IMR-90 (cell line): ENCODE results near the gene INSR. TPM values are rescaled to one million over a fixed set of nuclear protein-coding genes. Genes with fewer than 3 reads are reported as not detected.

ENCODE experiments used
- ATAC-seq: fragments of 200-7000 bp; cut with Tn5 transposase; 2 replicates; pipeline ENCODE4 v1.9.1; 2020; ENCODE audit warnings: low read depth, mild to moderate bottlenecking, moderate library complexity
- BruUV-seq: library from RNA; stranded (reverse); fragments of 400-500 nt; replicated peaks from 2 replicates; lab custom pipeline; 2021; lab: Mats Ljungman, UMichigan
- CTCF ChIA-PET: fragments of 300-600 bp; formaldehyde crosslinking; extraction: SDS; loops from one replicate; lab custom pipeline; 2021; ENCODE audit warnings: antibody characterized with exemption; lab: Yijun Ruan, JAX
- POLR2A ChIA-PET: fragments of 300-600 bp; sonication (Branson Sonifier 250); formaldehyde crosslinking; loops from one replicate; lab custom pipeline; 2022; ENCODE audit warnings: antibody characterized with exemption; ENCODE audit not compliant: unreplicated experiment; lab: Charles Lee
- DNase-seq: peaks from one replicate; pipeline ENCODE4 v3.0.0; 2013
- H2AFZ ChIP-seq: replicated peaks from 2 replicates; pipeline ENCODE3; 2013; ENCODE audit warnings: low read length, mild to moderate bottlenecking; ENCODE audit not compliant: poor library complexity
- H2AK5ac ChIP-seq: 2 replicates; pipeline ENCODE4 v1.6.1; 2013; ENCODE audit warnings: low read depth, low read length, inconsistent platforms
- H2AK9ac ChIP-seq: replicated peaks from 2 replicates; pipeline ENCODE3; 2013; ENCODE audit warnings: mild to moderate bottlenecking, low read depth, low read length, moderate library complexity; ENCODE audit not compliant: poor library complexity
- H2BK120ac ChIP-seq: 2 replicates; pipeline ENCODE4 v1.6.1; 2013; ENCODE audit warnings: low read depth, low read length, inconsistent platforms
- H2BK15ac ChIP-seq: 3 replicates; pipeline ENCODE4 v1.6.1; 2013; ENCODE audit warnings: low read depth, low read length, inconsistent platforms
- H2BK20ac ChIP-seq: 2 replicates; pipeline ENCODE4 v1.6.1; 2013; ENCODE audit warnings: low read depth, mild to moderate bottlenecking, inconsistent platforms, low read length, moderate library complexity
- H2BK5ac ChIP-seq: 2 replicates; pipeline ENCODE4 v1.6.1; 2013; ENCODE audit warnings: mild to moderate bottlenecking, low read depth, low read length, inconsistent platforms; ENCODE audit not compliant: poor library complexity, severe bottlenecking
- H3K14ac ChIP-seq: replicated peaks from 2 replicates; pipeline ENCODE4 v1.6.1; 2013; ENCODE audit warnings: low read depth, low read length, inconsistent platforms
- H3K18ac ChIP-seq: 2 replicates; pipeline ENCODE4 v1.6.1; 2013; ENCODE audit warnings: low read depth, low read length, control low read depth
- H3K23ac ChIP-seq: 2 replicates; pipeline ENCODE4 v1.6.1; 2013; ENCODE audit warnings: low read depth, low read length, inconsistent platforms
- H3K27ac ChIP-seq: 2 replicates; pipeline ENCODE4 v1.5.1; 2013; ENCODE audit warnings: mild to moderate bottlenecking, control low read depth, low read length; ENCODE audit not compliant: insufficient read depth
- H3K27me3 ChIP-seq: 2 replicates; pipeline ENCODE4 v1.6.1; 2013; ENCODE audit warnings: low read length; ENCODE audit not compliant: control insufficient read depth, insufficient read depth
- H3K36me3 ChIP-seq: 2 replicates; pipeline ENCODE4 v1.6.1; 2013; ENCODE audit warnings: low read length, mixed read lengths; ENCODE audit not compliant: control insufficient read depth, insufficient read depth
- H3K4ac ChIP-seq: 2 replicates; pipeline ENCODE4 v1.6.1; 2013; ENCODE audit warnings: low read depth, low read length, inconsistent platforms
- H3K4me1 ChIP-seq: 2 replicates; pipeline ENCODE4 v1.6.1; 2013; ENCODE audit warnings: low read length, mixed read lengths; ENCODE audit not compliant: control insufficient read depth, insufficient read depth
- H3K4me2 ChIP-seq: 2 replicates; pipeline ENCODE4 v1.6.1; 2013; ENCODE audit warnings: low read depth, mild to moderate bottlenecking, control low read depth, low read length, moderate library complexity
- H3K4me3 ChIP-seq: 2 replicates; pipeline ENCODE4 v1.5.1; 2013; ENCODE audit warnings: low read depth, mild to moderate bottlenecking, control low read depth, low read length, moderate library complexity; ENCODE audit not compliant: insufficient read depth
- H3K56ac ChIP-seq: 2 replicates; pipeline ENCODE4 v1.6.1; 2013; ENCODE audit warnings: low read length, inconsistent platforms; ENCODE audit not compliant: insufficient read depth; ENCODE audit errors: extremely low read depth
- H3K79me1 ChIP-seq, 2 experiments: 2 replicates each; pipeline ENCODE4 v1.6.1; 2013; ENCODE audit warnings: low read length in 2 of 2, inconsistent platforms in 1 of 2, low read depth in 1 of 2
- H3K9ac ChIP-seq: 2 replicates; pipeline ENCODE4 v1.6.1; 2013; ENCODE audit warnings: low read depth, low read length, control low read depth
- H3K9me1 ChIP-seq: 2 replicates; pipeline ENCODE4 v1.6.1; 2013; ENCODE audit warnings: low read length, inconsistent platforms; ENCODE audit not compliant: insufficient read depth
- H3K9me3 ChIP-seq: 2 replicates; pipeline ENCODE4 v1.6.1; 2013; ENCODE audit warnings: low read length; ENCODE audit not compliant: control insufficient read depth, insufficient read depth
- H4K20me1 ChIP-seq: 2 replicates; pipeline ENCODE4 v1.6.1; 2013; ENCODE audit warnings: low read length, inconsistent platforms; ENCODE audit not compliant: insufficient read depth
- H4K5ac ChIP-seq: 2 replicates; pipeline ENCODE4 v1.6.1; 2013; ENCODE audit warnings: mild to moderate bottlenecking, low read depth, low read length, control low read depth
- H4K8ac ChIP-seq, 2 experiments: 2 replicates each; pipeline ENCODE4 v1.6.1; 2013; ENCODE audit warnings: low read depth in 2 of 2, low read length in 2 of 2, control low read depth in 1 of 2, inconsistent platforms in 1 of 2
- H4K91ac ChIP-seq: 2 replicates; pipeline ENCODE4 v1.6.1; 2013; ENCODE audit warnings: low read depth, low read length, inconsistent platforms; ENCODE audit not compliant: insufficient read depth
- BHLHE40 ChIP-seq: fragments of 150-350 bp; IDR thresholded peaks from 2 replicates; pipeline ENCODE4 v1.6.1; 2016; ENCODE audit warnings: mild to moderate bottlenecking, low read depth, low read length
- ELK1 ChIP-seq: fragments of 150-350 bp; IDR thresholded peaks from 2 replicates; pipeline ENCODE4 v1.6.1; 2016; ENCODE audit warnings: low read depth, mild to moderate bottlenecking, low read length, moderate library complexity, borderline replicate concordance
- FOS ChIP-seq: fragments of 150-350 bp; IDR thresholded peaks from 2 replicates; pipeline ENCODE4 v1.6.1; 2016; ENCODE audit warnings: low read depth, low read length
- POLR2A ChIP-seq: IDR thresholded peaks from 2 replicates; pipeline ENCODE4 v1.6.1; 2012; ENCODE audit warnings: mild to moderate bottlenecking, low read depth, low read length
- WGBS, 2 experiments: methylation state at CpG; one replicate each; pipeline versions ENCODE4 v1.1.5 to v1.1.7; 2013; ENCODE audit warnings: missing lambda C conversion rate in 2 of 2; ENCODE audit not compliant: insufficient read length in 1 of 2; ENCODE audit errors: extremely low coverage in 2 of 2; 5-methylcytosine and 5-hydroxymethylcytosine counted together
- dilution Hi-C: fragments of 300-500 bp; cut with HindIII; formaldehyde crosslinking; loops from one replicate; pipeline ENCODE4 v1.14.3; 2018; ENCODE audit warnings: low sequenced_read_pairs; ENCODE audit not compliant: unreplicated experiment
- in situ Hi-C: fragments of 300-500 bp; cut with MboI; formaldehyde crosslinking; loops from 3 replicates; pipeline ENCODE4 v1.14.3; 2019; ENCODE audit warnings: low sequenced_read_pairs, inconsistent platforms, mixed read lengths
- intact Hi-C: fragments of 100-400 bp; cut with micrococcal nuclease; formaldehyde crosslinking; loops from 2 replicates; pipeline ENCODE4 v1.10.0; 2022
- polyA plus RNA-seq, 3 experiments: library from polyadenylated mRNA; depleted of rRNA; stranded (reverse); fragments of >200 nt; gene quantifications; 2 replicates each; pipeline ENCODE4 v1.2.3, GENCODE V29; 2012; ENCODE audit warnings: low replicate concordance in 1 of 3
- total RNA-seq: library from RNA; depleted of rRNA; stranded (reverse); fragments of >200 nt; gene quantifications from 2 replicates; pipeline ENCODE4 v1.2.3, GENCODE V29; 2012

Gene INSR
- total and polyA plus RNA-seq, 2 of the 4 experiments (the other 2 are of a cell fraction): 2.8 to 7.9 TPM

DNA sequence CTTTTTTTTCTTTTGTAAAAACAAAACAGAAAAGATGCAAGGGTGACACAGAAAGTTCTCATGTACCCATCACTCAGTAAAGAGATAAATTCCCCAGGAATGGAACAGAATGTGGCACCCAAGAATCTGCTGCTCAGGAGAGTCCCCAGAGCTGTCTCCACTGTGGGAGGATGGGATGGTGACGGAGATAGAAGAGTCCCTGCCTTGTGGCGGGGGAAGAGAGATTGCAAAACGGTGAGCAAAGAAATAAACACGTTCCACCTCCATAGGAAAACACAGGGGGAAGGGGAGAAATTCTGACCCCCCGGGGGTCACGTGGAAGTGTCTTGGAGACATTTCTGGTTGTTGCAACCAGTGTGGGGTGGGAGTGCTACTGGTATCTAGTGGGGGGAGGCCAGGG, 76.4 kb downstream of the INSR start:
- Histone ChIP-seq H3K4me2 (no peak overlapping the region), H3K4me3 (no peak overlapping the region), H3K23ac (no peak overlapping the region), H2AK9ac (no peak overlapping the region), H2BK20ac (no peak overlapping the region), H3K79me1 (no peaks in the 10 kb centered on the region), H2AK5ac (no peak overlapping the region), H2BK5ac (no peak overlapping the region), H3K36me3 (no peaks in the 10 kb centered on the region), H3K27ac (no peak overlapping the region), H2BK120ac (no peak overlapping the region), H3K14ac (no peak overlapping the region), H3K27me3 (no peaks in the 10 kb centered on the region), H3K4me1 (no peaks in the 10 kb centered on the region; the same call in 1 of the 2 replicates), H2AFZ (no peak overlapping the region), H3K56ac (no peak overlapping the region), H4K5ac (no peak overlapping the region), H4K20me1 (no peaks in the 10 kb centered on the region), H2BK15ac (no peak overlapping the region), H4K8ac (no peak overlapping the region), H4K91ac (no peak overlapping the region), H3K4ac (no peak overlapping the region), H3K9me1 (no peaks in the 10 kb centered on the region), H3K9me3 (no peaks in the 10 kb centered on the region), H3K9ac (no peak overlapping the region), H3K18ac (no peak overlapping the region)
- in situ Hi-C loops (no loop called here), dilution Hi-C loops (no loop called here), intact Hi-C loops (no loop called here)
- TF ChIP-seq ELK1 (no peak), FOS (no peak), BHLHE40 (no peak), POLR2A (no peak)
- WGBS, 2 experiments: 100% methylated on average over 1 of the region's 6 CpGs; no CpG with 5 or more reads in 1 of the 2 experiments
- ChIA-PET CTCF (no interaction called here), POLR2A (no interaction called here)
- DNase-seq (no peak), ATAC-seq (no peak)
- BruUV-seq: no TSS peak
